Fibroblast of mammary gland (primary cell): Measurements from ENCODE around the gene LCT.

Source experiments
- DNase-seq: peaks from one replicate; pipeline ENCODE4 v3.0.0-alpha.2; 2010; ENCODE audit warnings: low read depth
- H3K4me3 ChIP-seq: 2 replicates; pipeline ENCODE4 v1.5.1; 2011; ENCODE audit warnings: low read depth, mild to moderate bottlenecking, low read length, moderate library complexity; ENCODE audit not compliant: control insufficient read depth
- CTCF ChIP-seq: conservative IDR thresholded peaks from 2 replicates; pipeline ENCODE4 v1.5.1; 2011; ENCODE audit warnings: low read depth, low read length, inconsistent platforms; ENCODE audit not compliant: control insufficient read depth, insufficient read depth

Gene LCT

GRCh38 chr2:135849087-135849486, 12.1 kb upstream of the LCT start:
- no peak overlapping the region for H3K4me3 ChIP-seq
- no peak for TF ChIP-seq CTCF
- no peak for DNase-seq

GRCh38 chr2:135845997-135846396, 9.0 kb upstream of the LCT start:
- H3K4me3 ChIP-seq: no peak overlapping the region
- DNase-seq: no peak
- no peak for TF ChIP-seq CTCF

- TF ChIP-seq CTCF: no peak
Observed at GRCh38 chr2:135845257-135845656, 8.3 kb upstream of the LCT start.

GRCh38 chr2:135844301-135844895, 7.4 kb upstream of the LCT start:
- DNase-seq: no peak
- TF ChIP-seq CTCF: no peak
- no peak overlapping the region for H3K4me3 ChIP-seq

More at GRCh38 chr2:135845257-135845656, 8.3 kb upstream of the LCT start:
- no peak overlapping the region for H3K4me3 ChIP-seq
- DNase-seq: no peak

- no peak for TF ChIP-seq CTCF
- DNase-seq: peak; percentile 48
- no peak overlapping the region for H3K4me3 ChIP-seq
Observed at GRCh38 chr2:135843671-135844070, 6.7 kb upstream of the LCT start.

GRCh38 chr2:135840601-135841000, 3.6 kb upstream of the LCT start:
- TF ChIP-seq CTCF: no peak
- DNase-seq: peak; percentile 31
- H3K4me3 ChIP-seq: no peak overlapping the region

- H3K4me3 ChIP-seq: no peak overlapping the region
- DNase-seq: peak; percentile 89
- no peak for TF ChIP-seq CTCF
Observed at GRCh38 chr2:135839713-135840112, 2.7 kb upstream of the LCT start.
